SU-DHL-6 (cell line): ENCODE data around the gene PRKAR1B.

Experiments
- CTCF ChIP-seq: fragments of 200-600 bp; sonication (generic); IDR thresholded peaks from one replicate; pipeline ENCODE4 v1.5.1; 2017; ENCODE audit warnings: antibody characterized with exemption, mild to moderate bottlenecking, low read length, moderate library complexity; ENCODE audit not compliant: insufficient read depth, poor library complexity, severe bottlenecking
- EZH2phosphoT487 ChIP-seq: fragments of 200-600 bp; sonication (generic), shearing (Covaris generic); conservative IDR thresholded peaks from 2 replicates; pipeline ENCODE4 v1.6.1; 2018; ENCODE audit warnings: mild to moderate bottlenecking, antibody characterized with exemption, low read length, moderate library complexity, mixed read lengths

DNA sequence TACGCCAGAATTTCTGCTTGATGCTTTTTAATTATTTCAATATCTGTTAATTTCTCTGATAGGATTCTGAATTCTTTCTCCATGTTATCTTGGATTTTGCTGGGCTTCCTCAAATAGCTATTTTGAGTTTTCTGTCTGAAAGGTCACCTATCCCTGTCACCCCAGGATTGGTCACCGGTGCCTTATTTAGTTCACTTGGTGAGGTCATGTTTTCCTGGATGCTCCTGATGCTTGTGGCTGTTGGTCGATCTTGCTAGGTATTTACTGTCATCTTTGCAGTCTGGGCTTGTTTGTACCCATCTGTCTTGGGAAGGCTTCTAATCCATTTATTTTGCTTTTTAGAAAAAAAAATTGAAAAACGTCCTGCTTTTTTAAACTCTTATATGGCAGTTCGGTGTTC, 11.2 kb upstream of the PRKAR1B start:
- TF ChIP-seq CTCF, result no peak
- TF ChIP-seq EZH2phosphoT487, result no peak
